GM13976 (cell line): ENCODE measurements around the gene CUBN.
"Not testable (repeated sequence)": the region's sequence is repeated elsewhere in the genome, so short reads cannot be mapped to it uniquely, and the experiment has no call there.

Experiments used
- DNase-seq: peaks from one replicate; pipeline ENCODE4 v3.0.0; 2012; ENCODE audit warnings: low spot score
- CTCF ChIP-seq: IDR thresholded peaks from 2 replicates; pipeline ENCODE4 v1.5.1; 2012; ENCODE audit warnings: borderline replicate concordance, mild to moderate bottlenecking; ENCODE audit not compliant: insufficient read depth; ENCODE audit errors: extremely low read depth, missing control alignments, control extremely low read depth
- in situ Hi-C: fragments of 300-500 bp; cut with MboI; formaldehyde crosslinking; loops from one replicate; pipeline ENCODE4 v1.12.0; 2022; ENCODE audit warnings: low sequenced_read_pairs, mixed read lengths, inconsistent platforms; ENCODE audit not compliant: unreplicated experiment

CUBN gene

GRCh38 chr10:16843252-16843870, 286.2 kb downstream of the CUBN start:
- DNase-seq: peak; percentile 24
- in situ Hi-C loops: loop anchor here (5.0 kb wide), 1 partner anchor 414 kb away; no protein-coding TSS in a partner anchor
- peak; percentile 42 for TF ChIP-seq CTCF

- TF ChIP-seq CTCF: no peak
- no peak for DNase-seq
- in situ Hi-C loops: no loop called here
Observed at GRCh38 chr10:16835228-16835627, 294.4 kb downstream of the CUBN start.

DNA sequence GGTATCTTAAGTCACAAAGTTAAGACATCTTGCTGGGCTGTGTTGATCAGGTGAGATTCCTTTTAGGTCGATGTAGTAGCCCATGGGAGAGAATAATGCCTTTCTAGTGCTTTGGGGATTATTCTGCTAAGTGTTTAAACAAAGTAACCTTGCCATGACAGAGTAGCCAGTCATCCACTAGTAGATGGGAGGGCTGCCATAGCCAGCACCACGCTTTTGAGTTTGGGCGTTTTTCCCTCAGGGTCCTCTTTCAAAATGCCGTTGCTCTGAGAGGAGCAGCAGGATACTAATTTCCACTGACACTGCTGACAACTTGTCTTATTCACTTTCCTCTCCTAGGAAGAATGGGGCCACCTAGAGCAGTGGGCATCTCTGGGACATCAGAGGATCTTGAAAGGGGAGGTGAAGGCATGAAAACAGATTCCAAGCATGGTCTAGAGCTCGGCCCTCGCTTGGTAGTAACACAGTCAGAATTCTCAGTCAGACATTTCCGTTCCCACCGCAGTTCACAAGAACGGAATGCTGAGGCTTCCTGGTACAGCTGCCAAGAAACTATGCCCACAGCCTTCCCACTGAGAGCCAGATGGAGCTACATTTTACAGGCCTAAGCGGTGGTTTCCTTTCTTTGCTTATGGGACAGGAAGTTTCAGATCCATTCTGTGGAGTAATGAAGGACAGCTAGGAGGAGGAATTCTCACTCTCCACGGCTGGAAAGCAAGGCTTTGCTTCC, 297.1 kb downstream of the CUBN start:
- no peak for DNase-seq
- in situ Hi-C loops: no loop called here
- no peak for TF ChIP-seq CTCF

- no peak for TF ChIP-seq CTCF
- no peak for DNase-seq
- in situ Hi-C loops: no loop called here
Observed at GRCh38 chr10:16828701-16829175, 300.9 kb downstream of the CUBN start.

DNA sequence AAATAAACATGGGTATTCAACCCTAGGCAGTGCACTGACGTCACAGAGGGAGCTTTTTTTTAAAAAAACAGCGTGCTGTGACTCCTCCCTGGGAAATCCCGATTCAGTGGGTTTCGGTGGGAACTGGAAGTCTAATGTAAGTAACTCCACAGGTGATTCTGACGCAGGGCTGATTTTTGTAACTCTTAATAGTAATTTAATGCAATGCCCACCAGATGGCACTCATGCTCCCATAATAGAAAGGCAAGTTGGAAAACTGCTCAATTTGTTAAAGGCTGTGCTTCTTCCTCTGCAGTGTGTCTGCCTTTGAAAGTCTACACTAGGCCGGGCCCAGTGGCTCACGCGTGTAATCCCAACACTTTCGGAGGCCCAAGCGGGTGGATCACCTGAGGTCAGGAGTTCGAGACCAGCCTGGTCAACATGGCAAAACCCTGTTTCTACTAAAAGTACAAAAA, 301.5 kb downstream of the CUBN start:
- in situ Hi-C loops: no loop called here
- peak; percentile 32 for TF ChIP-seq CTCF
- peak; percentile 26 for DNase-seq

DNA sequence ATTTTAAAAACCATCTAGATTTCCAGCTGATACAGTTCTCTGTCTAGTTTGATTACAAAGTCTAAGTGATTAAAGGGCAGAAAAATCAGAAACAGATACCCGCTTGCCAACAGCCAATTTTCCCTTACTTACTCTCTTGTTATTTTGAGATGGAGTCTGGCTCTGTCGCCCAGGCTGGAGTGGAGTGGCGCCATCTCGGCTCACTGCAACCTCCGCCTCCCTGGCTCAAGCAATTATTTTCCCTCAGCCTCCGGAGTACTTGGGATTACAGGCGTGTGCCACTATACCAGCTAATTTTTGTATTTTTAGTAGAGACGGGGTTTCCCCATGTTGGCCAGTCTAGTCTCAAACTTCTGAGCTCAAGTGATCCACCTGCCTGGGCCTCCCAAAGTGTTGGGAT, 302.1 kb downstream of the CUBN start:
- DNase-seq, in situ Hi-C loops: not testable (repeated sequence)

DNA sequence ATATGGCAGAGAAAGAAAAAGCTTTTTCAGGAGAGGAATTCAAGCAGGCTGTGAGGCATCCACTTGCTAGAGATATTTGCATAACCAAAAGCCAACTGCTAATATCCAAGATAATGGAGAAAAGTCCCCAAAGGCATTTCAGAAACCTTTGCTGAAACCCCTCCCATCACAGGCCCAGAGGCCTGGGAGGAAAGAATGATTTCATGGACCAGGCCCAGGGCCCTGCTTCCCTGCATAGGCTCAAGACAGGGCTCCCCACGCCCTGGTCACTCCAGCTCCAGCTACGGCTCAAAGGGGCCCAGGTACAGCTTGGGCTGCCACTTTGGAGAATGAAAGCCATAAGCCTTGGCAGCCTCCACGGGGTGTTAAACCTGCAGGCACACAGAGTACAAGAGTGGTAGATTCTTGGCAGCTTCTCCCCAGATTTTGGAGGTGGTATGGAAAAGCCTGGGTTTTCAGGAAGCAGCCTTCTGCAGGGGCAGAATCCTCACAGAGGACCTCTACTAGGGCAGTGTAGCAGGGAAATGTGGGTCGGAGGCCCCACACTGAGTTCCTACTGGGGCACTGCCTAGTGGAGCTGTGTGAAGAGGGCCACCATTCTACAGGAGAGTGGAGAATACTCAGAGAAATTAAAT, 306.8 kb downstream of the CUBN start:
- in situ Hi-C loops: loop anchor here (25.0 kb wide), 1 partner anchor 936 kb away; no protein-coding TSS in a partner anchor
- DNase-seq: no peak
- no peak for TF ChIP-seq CTCF
